ENCODE data around the gene STPG2. TPM values are rescaled to one million over a fixed set of nuclear protein-coding genes. Genes with fewer than 3 reads are reported as not detected.

The STPG2 gene
- total RNA-seq (under 1 TPM in 3 of 5 donors, not detected in 2; 0.19 to 0.35 (median 0.26) TPM), total RNA-seq (0.14 to 1.1 (median 0.46) reads per million in 29 experiments)
- total RNA-seq (2013), result 0.20 TPM

DNA sequence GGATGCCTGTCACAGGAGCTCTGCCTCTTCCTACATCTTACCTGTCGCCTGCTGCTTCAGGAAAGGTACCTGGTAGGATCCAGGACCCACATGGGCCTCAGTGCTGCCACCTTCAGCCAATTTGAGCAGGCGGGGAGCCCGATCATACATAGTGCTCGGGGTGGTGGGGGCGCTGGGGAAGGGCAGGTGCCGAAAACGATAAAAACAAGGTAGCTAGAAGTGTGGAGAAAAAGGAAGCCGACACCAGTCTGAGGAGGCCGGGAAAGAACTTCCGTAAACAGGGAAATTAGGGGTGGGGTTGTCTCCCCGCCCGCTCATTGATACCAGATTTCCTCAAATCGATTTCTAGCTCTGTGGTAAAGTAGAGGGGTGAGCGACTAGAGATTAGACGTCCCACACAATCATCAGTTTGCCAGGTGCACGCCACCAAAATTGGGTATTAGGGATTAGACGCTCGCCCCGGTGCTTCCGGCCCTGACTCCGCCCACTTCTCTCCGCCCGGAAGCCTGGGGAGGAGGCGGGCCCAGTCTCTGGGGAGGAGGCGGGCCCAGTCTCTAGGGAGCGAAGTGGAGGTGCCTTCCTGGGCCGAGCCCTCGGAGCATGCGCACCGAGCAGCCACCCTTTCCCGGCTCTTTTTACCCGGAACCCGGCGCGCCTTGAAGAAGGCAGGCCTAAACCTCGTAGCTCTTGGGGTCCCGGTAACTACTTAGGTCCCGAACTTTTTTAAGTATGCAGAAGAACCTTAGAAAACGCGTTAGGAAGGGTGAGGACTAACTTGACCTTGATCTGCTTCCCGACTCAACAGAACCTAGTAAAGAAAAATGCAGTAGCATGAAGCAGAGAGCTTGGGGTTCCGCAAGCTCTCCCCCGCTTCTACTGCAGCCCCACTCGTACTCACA lies at the start of gene STPG2:
Gene STPG2, minus strand, starts transcription at position 476 of the 899 bp plus-strand sequence.
- Mint-ChIP-seq H3K27ac (peak within 1 kb of the TSS; percentile 98 to 99), H3K4me1 (peaks cover 21 to 26% (median 22%) of the 10 kb centered on the region in 3 donors), H3K4me3 (peak within 1 kb of the TSS; percentile 89 to 95 (median 93)), H3K27me3 (no peaks in the 10 kb centered on the region), H3K9me3 (no peaks in the 10 kb centered on the region), H3K36me3 (no peaks in the 10 kb centered on the region)
- CTCF ChIA-PET, result interaction anchor here (0.6 to 2.4 kb wide), 15 partner anchors 8 to 1807 kb away, joined by 3 to 17 read pairs (median 4); partner anchors contain the start of genes METAP1 (in 1 of the 2), RAP1GDS1 (in 1 of the 2) and TRMT10A (in 1 of the 2)
- H3K36me3 ChIP-seq (ENCODE audit: control insufficient read depth in 2 of 2, extremely low read depth in 1 of 2, insufficient read depth in 1 of 2, low read length in 1 of 2), result no peaks in the 10 kb centered on the region
- peak; percentile 82 to 96 (median 90) for DNase-seq
- no peaks in the 10 kb centered on the region for H3K27me3 ChIP-seq (replicated peaks in 1 of 2; ENCODE audit: control insufficient read depth in 2 of 2, extremely low read depth in 1 of 2, insufficient read depth in 2 of 2, low read length in 1 of 2)
- peak; percentile 98 to 100 (median 99) for ATAC-seq (replicated peaks in 1 of 4)
- POLR2A ChIA-PET, result interaction anchor here in 1 of 2 donors (0.7 kb wide), 1 partner anchor 261 kb away, joined by 3 read pairs; no protein-coding TSS in a partner anchor
- WGBS (ENCODE audit: insufficient coverage), result 2% methylated on average over 31 of the region's 44 CpGs
- H3K27ac ChIP-seq (ENCODE audit: low read length), result peak within 1 kb of the TSS; percentile 83
- H3K9me3 ChIP-seq, result no peaks in the 10 kb centered on the region
- peak within 1 kb of the TSS; percentile 62 to 67 for H3K4me3 ChIP-seq (ENCODE audit: control insufficient read depth in 1 of 2, extremely low read depth in 1 of 2, low read length in 1 of 2)
- H3K4me1 ChIP-seq (ENCODE audit: control insufficient read depth in 1 of 2, extremely low read depth in 1 of 2, insufficient read depth in 2 of 2, low read length in 2 of 2), result peaks cover 5 to 12% of the 10 kb centered on the region in 2 experiments

- no peaks in the 10 kb centered on the region for H3K36me3 Mint-ChIP-seq
- Histone ChIP-seq H3K36me3 (ENCODE audit: control insufficient read depth in 2 of 2, extremely low read depth in 1 of 2, insufficient read depth in 1 of 2, low read length in 1 of 2) (no peaks in the 10 kb centered on the region), H3K27me3 (replicated peaks in 1 of 2; ENCODE audit: control insufficient read depth in 2 of 2, extremely low read depth in 1 of 2, insufficient read depth in 2 of 2, low read length in 1 of 2) (no peaks in the 10 kb centered on the region), H3K4me3 (ENCODE audit: control insufficient read depth in 1 of 2, extremely low read depth in 1 of 2, low read length in 1 of 2) (no peak overlapping the region), H3K27ac (ENCODE audit: low read length) (no peak overlapping the region), H3K9me3 (no peaks in the 10 kb centered on the region), H3K4me1 (ENCODE audit: control insufficient read depth in 1 of 2, extremely low read depth in 1 of 2, insufficient read depth in 2 of 2, low read length in 2 of 2) (no peaks in the 10 kb centered on the region)
- no peaks in the 10 kb centered on the region for H3K4me1 Mint-ChIP-seq
- DNase-seq, result no peak
- no peak for ATAC-seq (replicated peaks in 1 of 4)
- H3K27me3 Mint-ChIP-seq, result peaks cover 4% of the 10 kb centered on the region in 2 donors
- H3K27ac Mint-ChIP-seq, result no peak overlapping the region
- H3K4me3 Mint-ChIP-seq, result no peak overlapping the region
- ChIA-PET POLR2A (interaction anchor here in 1 of 2 donors (0.6 kb wide), 1 partner anchor 35 kb away, joined by 8 read pairs; no protein-coding TSS in a partner anchor), CTCF (interaction anchor here in 1 of 2 donors (0.6 kb wide), 1 partner anchor 23 kb away, joined by 3 read pairs; no protein-coding TSS in a partner anchor)
- H3K9me3 Mint-ChIP-seq, result no peaks in the 10 kb centered on the region
Measured at GRCh38 chr4:98185279-98185678, 42.0 kb upstream of the STPG2 start.

DNA sequence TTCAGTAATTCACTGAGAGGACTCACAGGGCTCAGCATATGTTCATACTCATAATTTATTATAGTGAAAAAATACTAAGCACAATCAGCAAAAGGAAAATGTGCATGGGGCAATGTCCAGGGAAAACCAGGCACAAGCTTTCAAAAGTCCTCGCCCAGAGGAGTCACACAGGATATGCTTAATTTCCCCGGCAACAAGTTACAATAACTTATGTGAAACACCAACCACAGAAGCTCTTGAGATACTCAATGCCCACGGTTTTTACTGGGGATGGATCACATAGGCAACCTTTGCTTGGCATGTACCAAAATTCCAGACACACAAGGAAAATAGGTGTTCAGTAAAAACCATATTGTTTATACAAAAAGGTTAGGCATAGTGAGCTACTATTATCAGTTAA lies 38.5 kb upstream of the STPG2 start:
- CTCF ChIA-PET, result no interaction called here
- no peak overlapping the region for H3K27ac Mint-ChIP-seq
- ATAC-seq (replicated peaks in 1 of 4), result no peak

GRCh38 chr4:98179951-98180350 lies 36.7 kb upstream of the STPG2 start:
- Mint-ChIP-seq H3K27ac (no peak overlapping the region), H3K36me3 (no peaks in the 10 kb centered on the region), H3K27me3 (no peaks in the 10 kb centered on the region), H3K4me1 (no peaks in the 10 kb centered on the region), H3K4me3 (no peak overlapping the region), H3K9me3 (no peaks in the 10 kb centered on the region)
- DNase-seq (no peak), ATAC-seq (replicated peaks in 1 of 4) (no peak)
- no peak overlapping the region for H3K4me3 ChIP-seq (ENCODE audit: control insufficient read depth in 1 of 2, extremely low read depth in 1 of 2, low read length in 1 of 2)
- CTCF ChIA-PET, result no interaction called here
- no peak overlapping the region for H3K27ac ChIP-seq (ENCODE audit: low read length)
- no peaks in the 10 kb centered on the region for H3K27me3 ChIP-seq (replicated peaks in 1 of 2; ENCODE audit: control insufficient read depth in 2 of 2, extremely low read depth in 1 of 2, insufficient read depth in 2 of 2, low read length in 1 of 2)
- no peaks in the 10 kb centered on the region for H3K9me3 ChIP-seq
- H3K36me3 ChIP-seq (ENCODE audit: control insufficient read depth in 2 of 2, extremely low read depth in 1 of 2, insufficient read depth in 1 of 2, low read length in 1 of 2), result no peaks in the 10 kb centered on the region
- no peaks in the 10 kb centered on the region for H3K4me1 ChIP-seq (ENCODE audit: control insufficient read depth in 1 of 2, extremely low read depth in 1 of 2, insufficient read depth in 2 of 2, low read length in 2 of 2)
- POLR2A ChIA-PET, result no interaction called here

More for the DNA sequence above, 38.5 kb upstream of the STPG2 start:
- POLR2A ChIA-PET, result no interaction called here
- H3K4me1 ChIP-seq (ENCODE audit: control insufficient read depth in 1 of 2, extremely low read depth in 1 of 2, insufficient read depth in 2 of 2, low read length in 2 of 2), result no peaks in the 10 kb centered on the region
- H3K36me3 ChIP-seq (ENCODE audit: control insufficient read depth in 2 of 2, extremely low read depth in 1 of 2, insufficient read depth in 1 of 2, low read length in 1 of 2), result no peaks in the 10 kb centered on the region
- DNase-seq, result no peak
- H3K27ac ChIP-seq (ENCODE audit: low read length), result no peak overlapping the region
- 100% methylated on average over 1 of the region's 3 CpGs for WGBS (ENCODE audit: insufficient coverage)
- no peaks in the 10 kb centered on the region for H3K27me3 Mint-ChIP-seq
- no peaks in the 10 kb centered on the region for H3K4me1 Mint-ChIP-seq
- no peaks in the 10 kb centered on the region for H3K9me3 ChIP-seq
- no peaks in the 10 kb centered on the region for H3K9me3 Mint-ChIP-seq
- no peaks in the 10 kb centered on the region for H3K36me3 Mint-ChIP-seq
- H3K27me3 ChIP-seq (replicated peaks in 1 of 2; ENCODE audit: control insufficient read depth in 2 of 2, extremely low read depth in 1 of 2, insufficient read depth in 2 of 2, low read length in 1 of 2), result no peaks in the 10 kb centered on the region
- H3K4me3 ChIP-seq (ENCODE audit: control insufficient read depth in 1 of 2, extremely low read depth in 1 of 2, low read length in 1 of 2), result no peak overlapping the region
- H3K4me3 Mint-ChIP-seq, result no peak overlapping the region

DNA sequence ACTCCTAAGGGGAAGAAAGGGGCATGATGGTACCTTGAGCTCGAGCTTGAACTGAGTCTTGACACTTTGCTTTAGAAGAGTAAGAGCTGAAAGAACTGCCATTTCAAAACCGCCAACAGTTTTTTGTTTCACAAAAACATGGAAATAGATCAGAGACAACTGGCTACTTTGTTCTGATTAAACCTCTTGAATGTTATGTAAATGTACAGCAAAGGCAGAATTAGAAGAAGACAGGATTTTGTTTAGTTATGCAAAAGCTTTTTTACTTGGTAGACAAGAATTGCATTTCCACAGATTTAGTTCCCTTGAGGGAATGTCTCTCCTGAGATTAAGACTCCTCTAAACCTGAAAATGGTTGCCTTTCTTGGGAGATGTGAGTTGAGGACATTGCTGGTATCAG lies 33.3 kb upstream of the STPG2 start:
- H3K27ac Mint-ChIP-seq, result no peak overlapping the region
- H3K4me1 Mint-ChIP-seq, result no peaks in the 10 kb centered on the region
- 90% methylated on average over 1 of the region's 2 CpGs for WGBS (ENCODE audit: insufficient coverage)
- ChIA-PET CTCF (no interaction called here), POLR2A (no interaction called here)
- H3K9me3 Mint-ChIP-seq, result no peaks in the 10 kb centered on the region
- no peaks in the 10 kb centered on the region for H3K36me3 Mint-ChIP-seq
- H3K27ac ChIP-seq (ENCODE audit: low read length), result no peak overlapping the region
- H3K9me3 ChIP-seq, result no peaks in the 10 kb centered on the region
- no peak overlapping the region for H3K4me3 ChIP-seq (ENCODE audit: control insufficient read depth in 1 of 2, extremely low read depth in 1 of 2, low read length in 1 of 2)
- no peaks in the 10 kb centered on the region for H3K27me3 Mint-ChIP-seq
- H3K36me3 ChIP-seq (ENCODE audit: control insufficient read depth in 2 of 2, extremely low read depth in 1 of 2, insufficient read depth in 1 of 2, low read length in 1 of 2), result no peaks in the 10 kb centered on the region
- no peaks in the 10 kb centered on the region for H3K4me1 ChIP-seq (ENCODE audit: control insufficient read depth in 1 of 2, extremely low read depth in 1 of 2, insufficient read depth in 2 of 2, low read length in 2 of 2)
- no peaks in the 10 kb centered on the region for H3K27me3 ChIP-seq (replicated peaks in 1 of 2; ENCODE audit: control insufficient read depth in 2 of 2, extremely low read depth in 1 of 2, insufficient read depth in 2 of 2, low read length in 1 of 2)
- ATAC-seq (replicated peaks in 1 of 4) (no peak), DNase-seq (no peak)
- no peak overlapping the region for H3K4me3 Mint-ChIP-seq

DNA sequence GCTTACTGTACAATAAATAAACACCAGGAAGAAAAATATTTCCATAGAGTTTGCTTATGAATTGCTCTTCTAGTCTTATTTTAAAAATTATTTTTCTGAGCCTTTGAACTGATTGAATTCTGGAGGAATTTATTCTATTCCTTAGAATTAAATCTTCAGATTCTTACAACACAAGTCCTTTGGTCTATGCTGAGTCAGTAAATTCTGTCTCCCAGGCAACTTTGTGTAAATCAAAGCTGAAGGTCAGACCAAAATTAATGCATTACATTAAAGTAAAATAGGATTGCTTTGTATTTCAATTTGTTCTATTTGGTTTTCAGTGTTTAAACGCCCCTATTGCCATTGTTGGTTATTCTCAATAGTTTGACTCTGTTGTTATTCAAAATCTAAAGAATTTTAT lies 26.8 kb upstream of the STPG2 start:
- H3K27me3 Mint-ChIP-seq, result peaks cover 2 to 4% of the 10 kb centered on the region in 2 donors
- ChIA-PET POLR2A (no interaction called here), CTCF (no interaction called here)
- ATAC-seq (replicated peaks in 1 of 4) (no peak), DNase-seq (no peak)
- Histone ChIP-seq H3K9me3 (no peaks in the 10 kb centered on the region), H3K27me3 (replicated peaks in 1 of 2; ENCODE audit: control insufficient read depth in 2 of 2, extremely low read depth in 1 of 2, insufficient read depth in 2 of 2, low read length in 1 of 2) (no peaks in the 10 kb centered on the region), H3K4me3 (ENCODE audit: control insufficient read depth in 1 of 2, extremely low read depth in 1 of 2, low read length in 1 of 2) (no peak overlapping the region), H3K27ac (ENCODE audit: low read length) (no peak overlapping the region), H3K4me1 (ENCODE audit: control insufficient read depth in 1 of 2, extremely low read depth in 1 of 2, insufficient read depth in 2 of 2, low read length in 2 of 2) (no peaks in the 10 kb centered on the region), H3K36me3 (ENCODE audit: control insufficient read depth in 2 of 2, extremely low read depth in 1 of 2, insufficient read depth in 1 of 2, low read length in 1 of 2) (no peaks in the 10 kb centered on the region)
- H3K27ac Mint-ChIP-seq, result no peak overlapping the region
- H3K4me1 Mint-ChIP-seq, result no peaks in the 10 kb centered on the region
- H3K4me3 Mint-ChIP-seq, result no peak overlapping the region
- WGBS (ENCODE audit: insufficient coverage), result no CpG with 5 or more reads among the region's 1 CpG
- no peaks in the 10 kb centered on the region for H3K36me3 Mint-ChIP-seq
- H3K9me3 Mint-ChIP-seq, result no peaks in the 10 kb centered on the region

Data from T-cell (primary cell).